HCT116 (cell line): ENCODE data around the gene RIMKLA.

ENCODE experiments used
- CEBPB ChIP-seq: IDR thresholded peaks from 2 replicates; pipeline ENCODE4 v1.6.1; 2012; ENCODE audit warnings: low read depth
- FOSL1 ChIP-seq: IDR thresholded peaks from 2 replicates; pipeline ENCODE4 v1.6.1; 2012; ENCODE audit warnings: low read depth
- JUND ChIP-seq: IDR thresholded peaks from 2 replicates; pipeline ENCODE4 v1.6.1; 2012
- POLR2A ChIP-seq: IDR thresholded peaks from 2 replicates; pipeline ENCODE4 v1.7.0; 2011; ENCODE audit warnings: borderline replicate concordance; ENCODE audit not compliant: insufficient read depth, insufficient read length; ENCODE audit errors: extremely low read depth
- RAD21 ChIP-seq: IDR thresholded peaks from 2 replicates; pipeline ENCODE4 v1.6.1; 2012; ENCODE audit warnings: low read depth, mild to moderate bottlenecking
- SIN3A ChIP-seq: IDR thresholded peaks from 2 replicates; pipeline ENCODE4 v1.6.1; 2012; ENCODE audit warnings: low read depth
- SP1 ChIP-seq: IDR thresholded peaks from 2 replicates; pipeline ENCODE4 v1.6.1; 2012; ENCODE audit warnings: low read depth
- TF ChIP-seq, protein P1 (sequence below), 3 experiments: fragments of 200-600 bp in 1 of 3; sonication (generic) in 1 of 3; IDR thresholded peaks in 2 of 3; conservative IDR thresholded peaks in 1 of 3; 2 replicates each; pipeline ENCODE4 v1.5.1; 2012 to 2017; ENCODE audit warnings: low read depth in 2 of 3, low read length in 2 of 3, antibody characterized with exemption in 1 of 3, borderline replicate concordance in 1 of 3, control low read depth in 1 of 3, mild to moderate bottlenecking in 1 of 3, mixed read lengths in 1 of 3, mixed run types in 1 of 3, moderate library complexity in 1 of 3; ENCODE audit not compliant: insufficient read depth in 1 of 3
- TF ChIP-seq, protein P2 (sequence below): IDR thresholded peaks from 2 replicates; pipeline ENCODE4 v1.6.1; 2012; ENCODE audit warnings: low read depth

DNA sequence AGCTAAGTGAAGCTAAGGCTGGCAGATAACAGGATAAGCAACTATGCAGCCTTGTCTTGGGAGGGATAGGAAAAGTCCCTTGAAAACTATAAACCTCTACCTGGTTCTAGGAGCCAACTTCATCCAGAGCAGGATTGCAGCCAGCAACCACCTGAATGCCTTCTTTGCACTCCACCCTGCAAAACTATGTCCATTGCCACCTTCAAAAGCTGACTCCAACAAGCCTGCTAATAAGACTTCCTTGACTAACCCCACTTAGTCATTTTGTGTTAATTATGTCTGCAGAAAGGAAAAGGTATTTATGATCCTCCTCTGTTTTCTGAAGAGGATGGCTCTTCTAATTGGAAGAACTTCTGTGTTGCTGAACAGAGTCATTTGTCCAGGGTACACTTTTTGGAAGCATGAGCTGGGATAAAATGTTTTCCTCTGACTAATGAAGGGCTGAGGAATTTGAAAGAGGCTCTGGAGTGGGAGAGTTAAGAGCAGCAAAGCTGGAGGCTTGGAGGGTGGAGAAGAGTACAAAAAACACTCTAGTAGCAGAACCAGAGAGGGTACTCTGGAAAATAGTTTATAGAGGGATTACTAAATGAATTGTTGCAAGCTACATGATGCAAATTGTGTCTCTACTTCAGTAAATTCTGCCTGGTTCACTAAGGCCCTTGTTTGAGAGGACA, 9.6 kb upstream of the RIMKLA start:
- no peak for TF ChIP-seq FOSL1
- no peak for TF ChIP-seq POLR2A
- no peak for TF ChIP-seq JUND
- TF ChIP-seq, protein P1, sequence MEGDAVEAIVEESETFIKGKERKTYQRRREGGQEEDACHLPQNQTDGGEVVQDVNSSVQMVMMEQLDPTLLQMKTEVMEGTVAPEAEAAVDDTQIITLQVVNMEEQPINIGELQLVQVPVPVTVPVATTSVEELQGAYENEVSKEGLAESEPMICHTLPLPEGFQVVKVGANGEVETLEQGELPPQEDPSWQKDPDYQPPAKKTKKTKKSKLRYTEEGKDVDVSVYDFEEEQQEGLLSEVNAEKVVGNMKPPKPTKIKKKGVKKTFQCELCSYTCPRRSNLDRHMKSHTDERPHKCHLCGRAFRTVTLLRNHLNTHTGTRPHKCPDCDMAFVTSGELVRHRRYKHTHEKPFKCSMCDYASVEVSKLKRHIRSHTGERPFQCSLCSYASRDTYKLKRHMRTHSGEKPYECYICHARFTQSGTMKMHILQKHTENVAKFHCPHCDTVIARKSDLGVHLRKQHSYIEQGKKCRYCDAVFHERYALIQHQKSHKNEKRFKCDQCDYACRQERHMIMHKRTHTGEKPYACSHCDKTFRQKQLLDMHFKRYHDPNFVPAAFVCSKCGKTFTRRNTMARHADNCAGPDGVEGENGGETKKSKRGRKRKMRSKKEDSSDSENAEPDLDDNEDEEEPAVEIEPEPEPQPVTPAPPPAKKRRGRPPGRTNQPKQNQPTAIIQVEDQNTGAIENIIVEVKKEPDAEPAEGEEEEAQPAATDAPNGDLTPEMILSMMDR (IDR thresholded peaks at IDR 0.05 in 2 of 3, conservative IDR thresholded peaks at IDR 0.05 in 1 of 3; ENCODE audit: borderline replicate concordance in 1 of 3, insufficient read depth in 1 of 3, low read depth in 2 of 3, low read length in 2 of 3) = no peak
- TF ChIP-seq SP1 = peak; percentile 12; the same call in 1 of the 2 replicates
- TF ChIP-seq RAD21 = no peak
- TF ChIP-seq CEBPB = no peak
- TF ChIP-seq, protein P2, sequence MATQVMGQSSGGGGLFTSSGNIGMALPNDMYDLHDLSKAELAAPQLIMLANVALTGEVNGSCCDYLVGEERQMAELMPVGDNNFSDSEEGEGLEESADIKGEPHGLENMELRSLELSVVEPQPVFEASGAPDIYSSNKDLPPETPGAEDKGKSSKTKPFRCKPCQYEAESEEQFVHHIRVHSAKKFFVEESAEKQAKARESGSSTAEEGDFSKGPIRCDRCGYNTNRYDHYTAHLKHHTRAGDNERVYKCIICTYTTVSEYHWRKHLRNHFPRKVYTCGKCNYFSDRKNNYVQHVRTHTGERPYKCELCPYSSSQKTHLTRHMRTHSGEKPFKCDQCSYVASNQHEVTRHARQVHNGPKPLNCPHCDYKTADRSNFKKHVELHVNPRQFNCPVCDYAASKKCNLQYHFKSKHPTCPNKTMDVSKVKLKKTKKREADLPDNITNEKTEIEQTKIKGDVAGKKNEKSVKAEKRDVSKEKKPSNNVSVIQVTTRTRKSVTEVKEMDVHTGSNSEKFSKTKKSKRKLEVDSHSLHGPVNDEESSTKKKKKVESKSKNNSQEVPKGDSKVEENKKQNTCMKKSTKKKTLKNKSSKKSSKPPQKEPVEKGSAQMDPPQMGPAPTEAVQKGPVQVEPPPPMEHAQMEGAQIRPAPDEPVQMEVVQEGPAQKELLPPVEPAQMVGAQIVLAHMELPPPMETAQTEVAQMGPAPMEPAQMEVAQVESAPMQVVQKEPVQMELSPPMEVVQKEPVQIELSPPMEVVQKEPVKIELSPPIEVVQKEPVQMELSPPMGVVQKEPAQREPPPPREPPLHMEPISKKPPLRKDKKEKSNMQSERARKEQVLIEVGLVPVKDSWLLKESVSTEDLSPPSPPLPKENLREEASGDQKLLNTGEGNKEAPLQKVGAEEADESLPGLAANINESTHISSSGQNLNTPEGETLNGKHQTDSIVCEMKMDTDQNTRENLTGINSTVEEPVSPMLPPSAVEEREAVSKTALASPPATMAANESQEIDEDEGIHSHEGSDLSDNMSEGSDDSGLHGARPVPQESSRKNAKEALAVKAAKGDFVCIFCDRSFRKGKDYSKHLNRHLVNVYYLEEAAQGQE = no peak
- TF ChIP-seq SIN3A = no peak
